ENCODE data around the gene RBP2. TPM values are rescaled to one million over a fixed set of nuclear protein-coding genes. Genes with fewer than 3 reads are reported as not detected.

RBP2 gene
- total and polyA plus RNA-seq, 10 of the 15 experiments (the other 5 are each of a cell fraction or from before 2014, with no cell fraction given), result not detected

- no peak for TF ChIP-seq PKNOX1 (IDR thresholded peaks at IDR 0.05)
- TF ChIP-seq ZSCAN29 (IDR thresholded peaks at IDR 0.05), result no peak
- TF ChIP-seq ATF2 (IDR thresholded peaks at IDR 0.05; ENCODE audit: low read length), result no peak
- no peak for TF ChIP-seq IKZF2 (IDR thresholded peaks at IDR 0.05)
- TF ChIP-seq CEBPB (IDR thresholded peaks at IDR 0.05; ENCODE audit: borderline replicate concordance in 1 of 2, low read depth in 2 of 2, low read length in 2 of 2), result no peak
- no peak for TF ChIP-seq POLR2A (IDR thresholded peaks at IDR 0.05; ENCODE audit: low read depth, low read length)
Observed at GRCh38 chr3:139476348-139476747, at the start of gene RBP2 (continued).

- H3K36me3 ChIP-seq (ENCODE audit: control insufficient read depth in 2 of 2, insufficient read depth in 2 of 2, low read length in 1 of 2), result no peaks in the 10 kb centered on the region
- H3K4me2 ChIP-seq (ENCODE audit: control insufficient read depth, insufficient read depth), result no peak overlapping the region
- H2AFZ ChIP-seq (ENCODE audit: control insufficient read depth, low read depth, low read length), result no peak overlapping the region
- no peak overlapping the region for H3K9ac ChIP-seq (ENCODE audit: control insufficient read depth, insufficient read depth, low read length)
- no peaks in the 10 kb centered on the region for H3K27me3 ChIP-seq (replicated peaks in 1 of 2; ENCODE audit: control insufficient read depth in 2 of 2, insufficient read depth in 2 of 2, low read length in 1 of 2)
- POLR2A ChIA-PET, result no interaction called here
- H3K9me3 ChIP-seq (replicated peaks; ENCODE audit: control insufficient read depth, insufficient read depth, low read length), result no peaks in the 10 kb centered on the region
- RAD21 ChIA-PET (ENCODE audit: unreplicated experiment), result no interaction called here
- H4K20me1 ChIP-seq (ENCODE audit: control insufficient read depth, insufficient read depth), result no peaks in the 10 kb centered on the region
- no peaks in the 10 kb centered on the region for H3K4me1 ChIP-seq (ENCODE audit: control insufficient read depth, insufficient read depth, low read length)
- DNase-seq (ENCODE audit: low read depth, low spot score), result no peak
- no TSS peak for BruUV-seq (replicated peaks)
- SMC1A ChIA-PET (ENCODE audit: uncharacterized antibody, unreplicated experiment), result no interaction called here
- CTCF ChIA-PET, result no interaction called here
- intact Hi-C loops (cut with micrococcal nuclease; ENCODE audit: unreplicated experiment), result no loop called here
- no peak for ATAC-seq
- 38% methylated on average over 7 of the region's 7 CpGs for whole genome bisulfite sequencing (ENCODE audit: insufficient coverage, insufficient replicate concordance, low lambda C conversion rate, missing lambda C conversion rate)
- H3K27ac ChIP-seq (ENCODE audit: control insufficient read depth, insufficient read depth), result no peak overlapping the region
- no peak overlapping the region for H3K4me3 ChIP-seq
- H3K79me2 ChIP-seq (ENCODE audit: control insufficient read depth, insufficient read depth, low read length), result no peaks in the 10 kb centered on the region
- no peak for TF ChIP-seq CEBPZ (IDR thresholded peaks at IDR 0.05; ENCODE audit: low read depth, low read length)
- no peak for FAIRE-seq
- in situ Hi-C loops (cut with MboI), result no loop called here
Observed at GRCh38 chr3:139524841-139525636, 48.7 kb upstream of the RBP2 start.

Measured in GM12878 (cell line).